B cell (primary cell): ENCODE data around the gene MAP2K5. TPM values are rescaled to one million over a fixed set of nuclear protein-coding genes. Genes with fewer than 3 reads are reported as not detected.

Source experiments
- ATAC-seq: fragments of 200-7000 bp; cut with Tn5 transposase; one replicate; pipeline ENCODE4 v1.10.0; 2021; ENCODE audit warnings: low read depth, mild to moderate bottlenecking, moderate number of reproducible peaks, moderate library complexity
- CTCF ChIA-PET: fragments of 350-600 bp; sonication (Branson Sonifier 250); formaldehyde crosslinking; loops from one replicate; lab custom pipeline; 2021; ENCODE audit warnings: antibody characterized with exemption, inconsistent platforms; lab: Charles Lee
- POLR2A ChIA-PET: fragments of 350-600 bp; sonication (Branson Sonifier 250); formaldehyde crosslinking; loops from one replicate; lab custom pipeline; 2021; ENCODE audit warnings: antibody characterized with exemption; lab: Charles Lee
- DNase-seq: peaks from one replicate; pipeline ENCODE4 v3.0.0; 2013
- H2AFZ ChIP-seq: 2 replicates; pipeline ENCODE4 v1.6.1; 2012; ENCODE audit warnings: mild to moderate bottlenecking, low read depth, low read length; ENCODE audit not compliant: insufficient read depth, poor library complexity, severe bottlenecking
- H3K27ac ChIP-seq, 2 donors: 1 replicate in 1 of 2; 2 replicates in 1 of 2; pipeline ENCODE4 v1.5.1; 2012 to 2013; ENCODE audit warnings: low read length in 2 of 2, mild to moderate bottlenecking in 2 of 2, moderate library complexity in 1 of 2
- H3K27me3 ChIP-seq, 4 experiments: fragments of 200-600 bp in 1 of 4; sonication (generic) in 1 of 4; replicated peaks in 1 of 4; 1 replicate in 2 of 4; 2 replicates in 2 of 4; pipeline versions ENCODE4 v1.6.1 to v1.7.0; 2013 to 2016; ENCODE audit warnings: low read length in 3 of 4, mild to moderate bottlenecking in 2 of 4, mixed read lengths in 1 of 4, moderate library complexity in 1 of 4; ENCODE audit not compliant: insufficient read depth in 4 of 4, control insufficient read depth in 3 of 4; ENCODE audit errors: control extremely low read depth in 1 of 4
- H3K36me3 ChIP-seq, 2 experiments: replicated peaks in 1 of 2; 1 replicate in 1 of 2; 2 replicates in 1 of 2; pipeline versions ENCODE4 v1.6.1 to v1.7.1; 2013; ENCODE audit warnings: low read length in 1 of 2; ENCODE audit not compliant: insufficient read depth in 2 of 2, control insufficient read depth in 1 of 2; ENCODE audit errors: control extremely low read depth in 1 of 2, extremely low read depth in 1 of 2
- H3K4me1 ChIP-seq, 2 donors: fragments of 200-600 bp in 1 of 2; sonication (generic) in 1 of 2; 1 replicate in 1 of 2; 2 replicates in 1 of 2; pipeline versions ENCODE4 v1.5.1 to v1.6.1; 2013 to 2017; ENCODE audit warnings: low read length in 2 of 2; ENCODE audit not compliant: control insufficient read depth in 2 of 2, insufficient read depth in 2 of 2
- H3K4me2 ChIP-seq: replicated peaks from 2 replicates; pipeline ENCODE3; 2012; ENCODE audit warnings: mild to moderate bottlenecking, low read depth, low read length; ENCODE audit not compliant: poor library complexity, severe bottlenecking
- H3K4me3 ChIP-seq, 5 experiments: fragments of 200-600 bp in 1 of 5; sonication (generic) in 1 of 5; 1 replicate in 3 of 5; 2 replicates in 2 of 5; pipeline versions ENCODE4 v1.5.1 to v1.7.0; 2011 to 2016; ENCODE audit warnings: low read length in 4 of 5, mild to moderate bottlenecking in 4 of 5, low read depth in 2 of 5, control low read depth in 1 of 5, moderate library complexity in 1 of 5; ENCODE audit not compliant: insufficient read depth in 1 of 5; ENCODE audit errors: control extremely low read depth in 1 of 5, extremely low read depth in 1 of 5
- H3K79me2 ChIP-seq: fragments of 200-600 bp; sonication (generic); one replicate; pipeline ENCODE4 v1.6.0; 2016; ENCODE audit warnings: low read length; ENCODE audit not compliant: control insufficient read depth, insufficient read depth
- H3K9ac ChIP-seq: fragments of 200-600 bp; sonication (generic); 2 replicates; pipeline ENCODE4 v1.6.1; 2017; ENCODE audit warnings: mild to moderate bottlenecking, low read length, moderate library complexity
- H3K9me3 ChIP-seq, 3 donors: one replicate each; pipeline versions ENCODE4 v1.6.1 to v1.7.1; 2013; ENCODE audit warnings: low read length in 2 of 3; ENCODE audit not compliant: control insufficient read depth in 2 of 3, insufficient read depth in 1 of 3; ENCODE audit errors: control extremely low read depth in 1 of 3
- H4K20me1 ChIP-seq: 2 replicates; pipeline ENCODE4 v1.6.0; 2012; ENCODE audit warnings: mild to moderate bottlenecking, low read length; ENCODE audit not compliant: insufficient read depth, control insufficient read depth, poor library complexity, severe bottlenecking
- H3K27ac Mint-ChIP-seq: one replicate; pipeline ENCODE4 v1.8.0; 2021; ENCODE audit warnings: mixed read lengths
- H3K27me3 Mint-ChIP-seq: one replicate; pipeline ENCODE4 v1.8.0; 2021; ENCODE audit warnings: mixed read lengths
- H3K4me1 Mint-ChIP-seq: one replicate; pipeline ENCODE4 v1.8.0; 2021; ENCODE audit warnings: mixed read lengths
- H3K4me3 Mint-ChIP-seq: one replicate; pipeline ENCODE4 v1.8.0; 2021; ENCODE audit warnings: mixed read lengths
- H3K9me3 Mint-ChIP-seq: one replicate; pipeline ENCODE4 v1.8.0; 2022; ENCODE audit warnings: mixed read lengths; ENCODE audit not compliant: insufficient read depth
- CTCF ChIP-seq: fragments of 200-600 bp; IDR thresholded peaks from one replicate; pipeline ENCODE4 v1.8.0; 2022; ENCODE audit warnings: antibody characterized with exemption, mild to moderate bottlenecking
- EZH2 ChIP-seq: IDR thresholded peaks from 2 replicates; pipeline ENCODE4 v1.6.1; 2012; ENCODE audit warnings: borderline replicate concordance, low read depth, mild to moderate bottlenecking, moderate library complexity, low read length; ENCODE audit not compliant: insufficient read depth, poor library complexity, severe bottlenecking
- WGBS: methylation state at CpG from one replicate; pipeline ENCODE4 v1.1.5; 2013; ENCODE audit warnings: missing lambda C conversion rate; ENCODE audit not compliant: insufficient coverage; 5-methylcytosine and 5-hydroxymethylcytosine counted together
- intact Hi-C: fragments of 100-400 bp; cut with micrococcal nuclease; formaldehyde crosslinking; loops from one replicate; pipeline ENCODE4 v1.10.0; 2022
- polyA plus RNA-seq: library from polyadenylated mRNA; depleted of rRNA; stranded (reverse); fragments of >200 nt; gene quantifications from 2 replicates; pipeline ENCODE4 v1.2.3, GENCODE V29; 2012
- total RNA-seq, 2 donors: library from RNA; stranded (reverse); fragments of 120-200 nt in 1 of 2; gene quantifications; 1 replicate in 1 of 2; 2 replicates in 1 of 2; pipeline versions ENCODE4 v1.2.3 to v1.2.4, GENCODE V29; 2013 to 2022

The MAP2K5 gene
- total and polyA plus RNA-seq, 2 donors (not counting 1 experiment from before 2014, with no cell fraction given), result 11.1 to 40.0 TPM

- ATAC-seq, result no peak
These were observed 179.7 kb downstream of the MAP2K5 start for GRCh38 chr15:67722030-67722817.

More at GRCh38 chr15:67722030-67722817, 179.7 kb downstream of the MAP2K5 start:
- Histone ChIP-seq H3K4me3 (no peak overlapping the region), H3K27ac (no peak overlapping the region), H3K36me3 (peaks cover 0 to 4% of the 10 kb centered on the region in 2 experiments), H2AFZ (no peak overlapping the region), H4K20me1 (no peaks in the 10 kb centered on the region), H3K4me2 (no peak overlapping the region), H3K9ac (no peak overlapping the region), H3K27me3 (no peaks in the 10 kb centered on the region), H3K79me2 (no peaks in the 10 kb centered on the region), H3K9me3 (no peaks in the 10 kb centered on the region), H3K4me1 (peaks cover 5% of the 10 kb centered on the region in 2 donors)
- no peaks in the 10 kb centered on the region for H3K9me3 Mint-ChIP-seq
- H3K27ac Mint-ChIP-seq, result no peak overlapping the region
- TF ChIP-seq CTCF (no peak), EZH2 (no peak)
- DNase-seq, result no peak
- no peaks in the 10 kb centered on the region for H3K27me3 Mint-ChIP-seq
- H3K4me1 Mint-ChIP-seq, result peaks cover 6% of the 10 kb centered on the region
- ChIA-PET POLR2A (no interaction called here), CTCF (no interaction called here)
- intact Hi-C loops, result no loop called here
- no peak overlapping the region for H3K4me3 Mint-ChIP-seq
- WGBS, result 100% methylated on average over 1 of the region's 5 CpGs
